Peyer's patch (tissue), 4 donors: ENCODE data around the gene SEC22A. TPM values are rescaled to one million over a fixed set of nuclear protein-coding genes. Genes with fewer than 3 reads are reported as not detected.

Source experiments
- DNase-seq, 3 donors: peaks; one replicate each; pipeline ENCODE4 v3.0.0-alpha.2; 2017 to 2019
- H3K27ac ChIP-seq, 4 donors: fragments of 200-600 bp; sonication (generic); one replicate each; pipeline ENCODE4 v1.5.1; 2016 to 2019
- H3K27me3 ChIP-seq, 2 donors: fragments of 200-600 bp; sonication (generic); one replicate each; pipeline ENCODE4 v1.5.1; 2019
- H3K36me3 ChIP-seq, 3 donors: fragments of 200-600 bp; sonication (generic); one replicate each; pipeline ENCODE4 v1.5.1; 2016 to 2019
- H3K4me1 ChIP-seq, 4 donors: fragments of 200-600 bp; sonication (generic); one replicate each; pipeline ENCODE4 v1.5.1; 2016 to 2019
- H3K4me3 ChIP-seq, 4 donors: fragments of 200-600 bp; sonication (generic); 1 replicate in 3 of 4; 2 replicates in 1 of 4; pipeline ENCODE4 v1.5.1; 2016 to 2019; ENCODE audit warnings: mild to moderate bottlenecking in 1 of 4
- H3K9me3 ChIP-seq, 4 donors: fragments of 200-600 bp; sonication (generic); one replicate each; pipeline ENCODE4 v1.5.1; 2016 to 2019; ENCODE audit warnings: mild to moderate bottlenecking in 1 of 4
- POLR2A ChIP-seq, 2 donors: fragments of 450-650 bp; IDR thresholded peaks; one replicate each; pipeline ENCODE4 v1.5.1; 2017; ENCODE audit warnings: antibody characterized with exemption in 2 of 2, mild to moderate bottlenecking in 2 of 2, moderate library complexity in 2 of 2
- total RNA-seq, 4 donors: library from RNA; depleted of rRNA; stranded (reverse); fragments of >200 nt; gene quantifications; one replicate each; pipeline ENCODE4 v1.1.0, GENCODE V29; 2016
- TF ChIP-seq, protein P1 (sequence below), 6 experiments: fragments of 450-650 bp in 4 of 6; fragments of 200-600 bp in 2 of 6; sonication (generic) in 1 of 6; IDR thresholded peaks; one replicate each; pipeline ENCODE4 v1.5.1; 2017 to 2019; ENCODE audit warnings: antibody characterized with exemption in 6 of 6, mild to moderate bottlenecking in 3 of 6, moderate library complexity in 1 of 6

The SEC22A gene, protein sequence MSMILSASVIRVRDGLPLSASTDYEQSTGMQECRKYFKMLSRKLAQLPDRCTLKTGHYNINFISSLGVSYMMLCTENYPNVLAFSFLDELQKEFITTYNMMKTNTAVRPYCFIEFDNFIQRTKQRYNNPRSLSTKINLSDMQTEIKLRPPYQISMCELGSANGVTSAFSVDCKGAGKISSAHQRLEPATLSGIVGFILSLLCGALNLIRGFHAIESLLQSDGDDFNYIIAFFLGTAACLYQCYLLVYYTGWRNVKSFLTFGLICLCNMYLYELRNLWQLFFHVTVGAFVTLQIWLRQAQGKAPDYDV
- total RNA-seq, result 10 to 100 TPM in 3 of 4 donors, 1 to 10 TPM in 1; 9.9 to 21.7 (median 16.5) TPM

DNA sequence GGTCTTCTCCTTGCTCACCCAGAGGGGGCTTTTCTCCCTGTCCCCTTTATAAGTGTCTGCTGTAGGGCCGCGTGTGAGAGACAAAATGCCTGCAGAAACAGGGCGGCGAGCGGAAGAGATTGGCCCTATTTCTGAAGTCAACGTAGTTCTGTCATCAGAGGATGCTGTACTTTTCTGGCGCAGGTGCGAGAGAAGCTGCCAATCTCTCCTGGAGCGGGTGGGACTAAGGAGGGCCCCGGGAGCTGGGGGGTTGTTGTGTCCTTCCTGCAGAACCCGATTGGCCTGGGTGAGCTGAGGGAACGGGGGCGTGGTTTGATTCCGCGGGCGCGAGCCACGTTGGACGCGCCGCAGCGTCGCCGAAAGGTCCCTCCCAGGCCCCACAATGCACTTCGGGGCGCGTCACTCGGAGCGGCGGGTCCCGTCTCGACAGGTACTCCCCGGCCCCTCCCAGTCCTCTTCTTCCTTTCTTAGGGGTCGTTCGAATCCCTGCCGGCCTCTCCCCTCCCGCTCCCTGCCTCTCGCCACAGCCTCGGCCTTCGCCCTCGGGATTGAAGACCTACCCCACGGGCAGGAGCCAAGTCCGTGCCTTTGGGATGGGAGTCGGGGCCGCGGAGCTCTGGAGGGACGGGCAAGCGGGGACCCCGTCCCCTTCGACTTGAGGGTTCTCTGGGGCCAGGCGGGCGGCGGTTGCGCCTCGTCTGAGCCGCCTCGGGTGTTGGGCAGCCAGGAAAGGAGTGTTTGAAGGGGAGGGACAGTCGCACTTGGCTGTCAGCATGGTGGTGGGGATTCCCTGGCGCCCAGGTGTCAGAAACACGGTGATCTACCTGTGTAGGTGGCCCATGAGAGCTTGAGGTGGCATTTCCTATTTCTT is at the start of gene SEC22A:
SEC22A (plus strand) TSS at position 387 of the 871 bp plus-strand sequence. CDS start 7,275 bp downstream, outside the sequence.
- no peaks in the 10 kb centered on the region for H3K27me3 ChIP-seq
- no peaks in the 10 kb centered on the region for H3K36me3 ChIP-seq
- H3K27ac ChIP-seq, result peak within 1 kb of the TSS; percentile 74 to 88 (median 82)
- TF ChIP-seq POLR2A (IDR thresholded peaks at IDR 0.05), result peak; percentile 71 to 78
- TF ChIP-seq, protein P1, sequence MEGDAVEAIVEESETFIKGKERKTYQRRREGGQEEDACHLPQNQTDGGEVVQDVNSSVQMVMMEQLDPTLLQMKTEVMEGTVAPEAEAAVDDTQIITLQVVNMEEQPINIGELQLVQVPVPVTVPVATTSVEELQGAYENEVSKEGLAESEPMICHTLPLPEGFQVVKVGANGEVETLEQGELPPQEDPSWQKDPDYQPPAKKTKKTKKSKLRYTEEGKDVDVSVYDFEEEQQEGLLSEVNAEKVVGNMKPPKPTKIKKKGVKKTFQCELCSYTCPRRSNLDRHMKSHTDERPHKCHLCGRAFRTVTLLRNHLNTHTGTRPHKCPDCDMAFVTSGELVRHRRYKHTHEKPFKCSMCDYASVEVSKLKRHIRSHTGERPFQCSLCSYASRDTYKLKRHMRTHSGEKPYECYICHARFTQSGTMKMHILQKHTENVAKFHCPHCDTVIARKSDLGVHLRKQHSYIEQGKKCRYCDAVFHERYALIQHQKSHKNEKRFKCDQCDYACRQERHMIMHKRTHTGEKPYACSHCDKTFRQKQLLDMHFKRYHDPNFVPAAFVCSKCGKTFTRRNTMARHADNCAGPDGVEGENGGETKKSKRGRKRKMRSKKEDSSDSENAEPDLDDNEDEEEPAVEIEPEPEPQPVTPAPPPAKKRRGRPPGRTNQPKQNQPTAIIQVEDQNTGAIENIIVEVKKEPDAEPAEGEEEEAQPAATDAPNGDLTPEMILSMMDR (IDR thresholded peaks at IDR 0.05), result no peak
- H3K4me1 ChIP-seq, result peaks cover 0 to 9% (median 0%) of the 10 kb centered on the region in 4 donors
- H3K4me3 ChIP-seq, result peak within 1 kb of the TSS; percentile 80 to 91 (median 84)
- DNase-seq, result peak; percentile 94 to 98 (median 95)
- H3K9me3 ChIP-seq, result no peaks in the 10 kb centered on the region

DNA sequence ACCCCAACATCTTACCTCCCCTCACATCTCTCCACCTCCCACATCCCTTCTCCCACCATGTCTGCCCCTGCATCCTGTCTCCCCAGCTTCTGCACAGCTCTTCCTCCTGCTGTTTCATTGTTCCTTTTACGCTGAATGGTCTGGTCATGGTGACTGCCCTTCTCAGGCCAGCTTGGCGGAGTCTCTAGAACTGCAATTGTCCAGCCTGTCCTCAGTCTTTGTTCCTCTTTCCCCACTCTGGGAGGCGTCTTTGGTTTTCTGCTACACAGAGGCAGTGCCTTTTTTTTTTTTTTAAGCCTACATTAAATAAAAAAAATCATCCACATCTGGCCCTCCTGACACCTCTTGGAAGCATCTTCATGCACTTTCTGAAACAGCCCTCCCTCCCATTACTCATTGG is 49.1 kb upstream of the SEC22A start:
- Histone ChIP-seq H3K27me3 (no peaks in the 10 kb centered on the region), H3K4me3 (no peak overlapping the region), H3K9me3 (no peaks in the 10 kb centered on the region), H3K4me1 (no peaks in the 10 kb centered on the region), H3K27ac (no peak overlapping the region), H3K36me3 (peaks cover 0 to 45% (median 0%) of the 10 kb centered on the region in 3 donors)
- peak in 1 of 3 donors; percentile 34 for DNase-seq
- no peak for TF ChIP-seq POLR2A (IDR thresholded peaks at IDR 0.05)
- TF ChIP-seq, protein P1 (IDR thresholded peaks at IDR 0.05), result no peak

DNA sequence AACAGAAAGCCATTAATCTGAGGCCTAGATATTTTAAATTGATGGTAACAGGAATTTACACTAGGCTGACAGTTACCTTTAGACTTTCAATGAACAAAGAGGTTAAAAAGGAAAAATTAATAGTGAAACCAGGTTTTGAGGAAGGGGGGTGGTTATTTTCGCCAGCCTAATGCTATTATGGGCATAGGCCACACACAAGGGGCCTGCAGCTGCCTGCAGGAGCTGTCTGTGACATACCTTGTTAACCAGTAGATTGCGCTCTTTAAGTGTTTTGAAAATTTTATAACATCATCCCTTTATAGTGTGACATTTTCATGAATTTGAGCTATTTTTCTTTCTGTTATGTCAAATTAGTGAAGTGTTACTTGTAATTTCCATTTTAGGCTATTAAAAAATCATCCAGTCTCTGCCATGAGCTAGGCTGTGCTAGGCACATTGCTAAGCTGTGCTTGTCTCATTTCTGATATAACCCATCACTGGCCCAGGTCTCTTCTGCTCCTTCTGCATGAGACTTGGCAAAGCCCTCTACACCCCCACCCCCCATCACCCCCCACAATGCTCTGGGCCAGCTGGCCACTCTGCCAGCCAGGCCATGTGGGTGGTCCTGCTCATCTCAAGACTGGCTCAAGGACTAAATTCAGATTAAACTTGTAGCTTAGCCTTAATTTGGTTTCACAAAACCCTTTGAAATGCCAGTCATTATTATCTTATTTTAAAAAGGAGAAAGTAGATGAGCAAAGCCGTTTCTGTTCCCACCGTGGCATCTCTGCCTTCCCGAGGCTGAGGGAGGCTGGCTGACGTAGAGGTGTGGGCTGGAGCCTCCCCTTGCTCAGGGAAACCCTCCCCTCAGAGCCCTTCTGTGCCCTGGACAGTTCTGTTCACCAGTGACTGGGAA is 48.4 kb upstream of the SEC22A start:
- H3K9me3 ChIP-seq, result no peaks in the 10 kb centered on the region
- peaks cover 0 to 45% (median 0%) of the 10 kb centered on the region in 3 donors for H3K36me3 ChIP-seq
- TF ChIP-seq POLR2A (IDR thresholded peaks at IDR 0.05), result no peak
- TF ChIP-seq, protein P1 (IDR thresholded peaks at IDR 0.05), result no peak
- DNase-seq, result no peak
- no peaks in the 10 kb centered on the region for H3K4me1 ChIP-seq
- no peak overlapping the region for H3K4me3 ChIP-seq
- no peaks in the 10 kb centered on the region for H3K27me3 ChIP-seq
- no peak overlapping the region for H3K27ac ChIP-seq

DNA sequence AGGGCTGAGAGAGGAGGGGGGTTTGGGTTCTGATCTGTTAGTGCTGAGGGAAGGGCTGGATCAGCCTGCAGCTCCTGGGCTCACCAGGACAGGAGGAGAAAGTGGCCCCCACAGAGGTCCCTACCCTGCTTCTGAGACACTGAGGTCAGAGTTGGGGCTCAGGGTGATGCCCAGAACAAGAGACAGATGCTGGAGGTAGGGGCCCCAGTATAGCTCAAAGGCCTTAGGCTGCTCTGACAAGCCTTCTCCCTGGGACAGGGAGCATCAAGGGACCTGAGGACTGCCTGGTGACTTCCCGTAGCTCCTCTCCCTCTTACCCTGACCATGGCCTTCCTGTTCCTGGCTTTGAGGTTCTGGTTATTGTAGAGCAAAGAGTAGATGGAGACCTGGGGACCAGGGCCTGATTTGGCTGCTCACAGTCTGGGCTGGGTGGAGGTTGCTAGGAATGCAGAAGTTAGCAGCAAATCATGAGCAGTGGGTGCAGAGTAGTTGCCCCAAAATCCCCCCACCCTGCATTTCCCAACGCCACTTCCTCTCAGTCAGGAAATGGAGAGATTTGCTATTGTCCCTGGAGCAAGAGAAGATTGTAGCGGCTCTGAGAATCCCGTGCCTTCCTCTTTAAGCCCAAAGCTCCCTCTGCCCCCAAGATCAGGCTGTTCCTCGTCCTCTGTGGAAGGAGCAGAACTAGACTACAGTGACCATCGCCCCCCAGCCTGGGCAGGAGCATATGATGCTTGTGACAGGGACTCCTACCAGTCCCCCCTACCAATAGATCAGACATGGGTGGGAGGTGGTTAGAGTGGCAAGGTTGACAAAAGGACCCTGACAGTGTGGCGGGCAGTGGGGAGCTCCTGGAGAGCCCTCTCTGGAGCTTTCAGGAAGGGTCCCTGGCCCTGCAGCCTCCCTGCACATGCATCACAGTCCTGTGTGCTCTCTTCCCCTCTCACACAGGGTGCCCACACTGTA is 47.4 kb upstream of the SEC22A start:
- H3K27me3 ChIP-seq, result no peaks in the 10 kb centered on the region
- no peak overlapping the region for H3K4me3 ChIP-seq
- no peaks in the 10 kb centered on the region for H3K9me3 ChIP-seq
- no peak overlapping the region for H3K27ac ChIP-seq
- H3K36me3 ChIP-seq, result peaks cover 0 to 40% (median 0%) of the 10 kb centered on the region in 3 donors
- no peak for DNase-seq
- TF ChIP-seq POLR2A (IDR thresholded peaks at IDR 0.05), result no peak
- TF ChIP-seq, protein P1 (IDR thresholded peaks at IDR 0.05), result no peak
- no peaks in the 10 kb centered on the region for H3K4me1 ChIP-seq
